GM18867 (cell line): ENCODE results near the gene CACNG4.

Source experiments
- ATAC-seq: cut with Tn5 transposase; IDR thresholded peaks from one replicate; pipeline ENCODE4 v1.9.1; 2021; ENCODE audit warnings: mild to moderate bottlenecking, moderate library complexity; ENCODE audit not compliant: unreplicated experiment

CACNG4 gene

GRCh38 chr17:67055811-67056745, 91.6 kb downstream of the CACNG4 start:
- no peak for ATAC-seq

DNA sequence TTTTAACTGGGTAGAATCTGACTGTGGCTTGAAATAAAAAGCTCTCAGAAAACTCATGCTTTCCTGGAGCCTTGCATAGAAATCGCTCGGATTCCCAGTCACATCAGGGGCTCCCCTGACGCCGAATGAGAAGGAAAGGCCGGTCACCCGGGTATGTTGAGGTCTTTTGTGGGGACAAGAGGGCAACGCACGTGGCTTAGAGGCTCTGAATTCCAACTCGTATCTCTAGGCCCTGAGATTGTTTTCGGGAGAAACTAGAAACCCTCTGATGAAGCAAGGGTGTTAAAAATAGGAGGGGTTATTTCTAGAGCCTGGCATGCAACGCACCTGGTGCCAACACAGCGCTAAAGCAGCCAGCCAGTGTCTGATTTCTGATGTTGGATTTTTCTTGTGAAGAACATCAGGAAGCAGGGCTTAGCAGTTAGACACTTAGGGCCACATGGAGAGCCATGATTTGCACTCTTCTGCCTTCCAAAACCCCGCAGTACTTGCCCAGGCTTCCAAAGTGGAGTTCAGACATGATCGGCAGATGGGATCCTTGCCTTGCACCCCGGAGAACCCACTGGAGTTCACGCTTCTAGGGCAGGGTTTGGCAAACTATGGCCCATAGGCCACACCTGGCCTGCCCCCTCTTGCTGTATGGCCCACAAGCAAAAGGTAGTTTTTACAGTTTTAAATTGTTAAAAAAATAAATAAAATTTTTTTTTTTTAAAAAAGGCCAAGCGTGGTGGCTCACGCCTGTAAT, 92.4 kb downstream of the CACNG4 start:
- ATAC-seq, result no peak

GRCh38 chr17:67058036-67058435, 93.5 kb downstream of the CACNG4 start:
- ATAC-seq, result no peak

GRCh38 chr17:67059372-67059771, 94.9 kb downstream of the CACNG4 start:
- no peak for ATAC-seq

DNA sequence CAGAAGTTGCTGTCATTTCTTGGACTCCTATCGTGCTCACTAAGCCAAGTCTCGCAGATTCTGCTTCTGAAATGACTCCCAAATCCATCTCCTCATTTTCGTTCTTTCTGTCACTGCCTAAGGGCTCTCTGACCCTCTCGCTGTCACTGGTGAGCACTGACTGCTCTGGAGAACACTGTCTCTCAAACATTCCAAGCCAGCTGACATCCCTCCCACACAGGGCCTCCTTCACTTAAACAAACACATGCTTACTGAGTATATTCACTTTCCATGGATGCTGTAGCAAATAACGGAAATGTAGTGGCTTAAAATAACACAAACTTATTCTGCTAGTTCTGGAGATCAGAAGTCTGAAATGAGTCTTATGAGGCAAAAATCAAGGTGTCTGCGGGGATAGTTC, 98.6 kb downstream of the CACNG4 start:
- no peak for ATAC-seq

DNA sequence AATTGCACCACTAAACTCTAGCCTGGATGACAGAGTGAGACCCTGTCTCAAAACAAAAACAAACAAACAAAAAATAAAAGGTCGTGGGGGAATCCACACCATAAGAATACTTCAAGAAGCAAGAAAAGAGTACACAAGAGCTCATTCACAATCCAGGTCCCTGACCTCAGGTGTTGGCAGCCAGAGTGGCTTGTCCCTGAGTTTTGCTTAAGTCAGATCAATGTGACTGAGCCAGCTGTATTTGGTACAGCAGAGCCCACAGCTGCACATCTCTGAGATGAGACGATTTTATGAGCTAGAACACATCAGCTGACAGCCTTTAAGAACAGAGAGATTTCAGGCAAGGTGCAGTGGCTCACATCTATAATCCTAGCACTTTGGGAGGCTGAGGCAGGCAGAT, 102.2 kb downstream of the CACNG4 start:
- no peak for ATAC-seq

DNA sequence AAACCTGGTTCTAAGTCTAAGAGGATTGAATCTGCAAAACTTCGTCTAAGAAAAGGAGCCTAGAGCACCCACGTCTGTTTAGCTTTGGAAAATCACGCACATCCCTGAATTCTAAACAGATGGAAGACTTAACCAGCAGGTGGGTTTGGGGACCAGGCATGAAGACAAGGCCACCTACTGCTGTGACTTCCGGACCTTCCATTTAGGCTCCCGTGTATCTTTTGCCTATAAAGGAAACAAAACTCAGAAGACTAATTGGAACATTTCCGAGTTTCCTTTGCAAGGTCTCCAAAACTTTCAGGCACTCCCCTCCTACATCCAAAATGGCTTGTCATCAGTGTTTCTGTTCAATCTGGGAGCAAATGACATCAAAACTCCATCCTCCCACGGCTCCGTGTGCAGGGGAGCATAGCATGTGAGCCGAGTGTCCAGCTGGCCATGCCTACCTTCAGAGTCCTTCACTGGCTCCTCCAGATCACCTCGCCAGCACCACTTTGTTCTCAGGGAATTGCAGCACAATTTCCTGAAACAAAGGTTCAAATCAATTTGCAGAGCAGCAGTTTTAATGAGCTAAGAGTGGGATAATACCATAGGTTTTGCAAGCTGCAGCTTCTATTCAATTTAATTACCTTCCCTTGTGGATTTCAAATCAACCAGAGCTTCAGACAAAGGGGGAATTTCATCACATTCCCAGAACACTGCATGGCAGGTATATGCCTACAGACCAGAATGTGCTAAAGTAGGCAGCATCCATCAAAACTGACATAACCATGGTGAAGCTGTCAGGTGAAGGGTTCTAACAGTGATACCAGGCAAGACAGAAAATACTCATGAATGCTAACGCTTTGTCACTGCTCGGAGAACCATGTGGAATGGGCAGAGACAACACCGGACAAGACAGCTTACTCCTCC, 103.3 kb downstream of the CACNG4 start:
- ATAC-seq, result no peak

DNA sequence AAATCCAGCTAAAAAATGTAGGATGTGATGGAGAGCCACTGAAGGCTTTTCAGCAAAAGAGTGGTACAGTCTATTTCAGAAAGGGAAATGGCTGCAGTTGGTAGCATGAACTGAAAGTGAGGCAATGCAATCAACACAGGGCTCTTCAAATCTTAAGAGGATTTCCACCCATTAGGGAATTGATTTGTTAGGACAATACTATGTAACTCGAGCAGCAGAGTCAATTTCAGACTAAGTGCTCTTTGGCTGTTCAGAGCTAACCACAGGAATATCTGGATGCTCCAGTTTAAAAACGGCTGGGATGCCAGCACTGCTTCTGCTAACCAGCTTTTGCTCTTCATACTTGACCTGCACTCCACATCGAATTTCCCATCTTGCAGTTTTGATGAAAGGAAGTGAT, 104.5 kb downstream of the CACNG4 start:
- ATAC-seq, result no peak

GRCh38 chr17:67069603-67070136, 105.2 kb downstream of the CACNG4 start:
- no peak for ATAC-seq

- ATAC-seq, result no peak
Observed at GRCh38 chr17:67071595-67071994, 107.1 kb downstream of the CACNG4 start.

GRCh38 chr17:67072885-67073284, 108.4 kb downstream of the CACNG4 start:
- no peak for ATAC-seq

DNA sequence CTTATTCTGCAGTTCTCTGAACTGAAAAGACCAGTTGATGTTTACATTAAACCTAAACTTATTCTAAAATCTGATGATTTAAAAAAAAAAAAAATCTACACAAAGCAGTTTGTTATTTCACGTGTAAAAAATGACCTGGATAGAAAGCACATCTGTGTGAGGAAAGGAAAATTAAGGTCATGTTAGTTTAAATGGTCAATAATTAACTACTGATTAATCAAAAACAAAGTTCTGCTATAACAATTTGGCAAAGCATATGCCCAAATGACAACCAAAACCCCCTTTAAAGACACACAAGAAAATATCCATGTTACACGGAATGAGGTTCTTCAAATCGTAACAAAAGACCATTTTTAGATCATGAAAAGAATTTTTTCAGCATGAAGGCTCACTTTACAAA, 110.3 kb downstream of the CACNG4 start:
- no peak for ATAC-seq

GRCh38 chr17:67076290-67076689, 111.8 kb downstream of the CACNG4 start:
- no peak for ATAC-seq

DNA sequence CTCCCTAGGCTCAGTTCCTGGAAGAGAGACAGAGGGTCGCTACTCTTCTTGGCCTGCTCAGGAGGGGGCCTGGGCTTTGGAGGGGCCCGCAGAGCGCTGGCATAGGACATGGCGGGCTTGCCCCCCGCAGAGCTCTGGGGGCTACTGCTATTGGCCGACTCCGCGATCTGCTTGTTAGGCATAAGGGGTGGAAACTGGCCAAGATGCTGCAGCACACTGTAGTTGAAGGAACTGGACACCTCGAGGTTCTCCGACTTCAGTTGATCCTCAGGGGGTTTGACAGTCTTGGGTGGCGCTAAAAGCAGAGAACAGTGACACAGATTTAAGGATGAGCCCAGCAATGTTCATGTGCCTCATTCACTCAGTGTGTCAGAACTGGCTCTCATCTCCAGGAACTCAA, 113.8 kb downstream of the CACNG4 start:
- no peak for ATAC-seq

- no peak for ATAC-seq
Observed at GRCh38 chr17:67079491-67079890, 115.0 kb downstream of the CACNG4 start.

DNA sequence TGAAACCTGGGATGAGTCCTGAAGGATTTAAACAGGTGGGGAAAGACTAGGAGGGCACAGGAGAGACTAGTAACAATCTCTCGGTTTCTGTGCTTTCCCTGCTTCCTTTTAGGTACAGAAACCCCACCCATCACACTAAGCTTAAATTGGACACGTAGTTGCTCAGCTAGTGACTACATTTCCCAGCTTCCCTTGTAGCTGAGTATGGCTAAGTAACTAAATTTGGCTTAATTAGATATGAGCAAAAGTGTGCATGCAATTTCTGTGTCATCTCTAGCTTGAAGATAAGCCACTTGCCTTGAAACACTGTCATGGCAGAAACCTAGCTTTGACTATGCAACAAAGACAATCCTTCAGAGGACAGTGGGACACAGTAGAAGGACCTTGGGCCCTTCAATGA, 116.3 kb downstream of the CACNG4 start:
- no peak for ATAC-seq

- ATAC-seq, result peak; percentile 87
Observed at GRCh38 chr17:67082107-67082506, 117.6 kb downstream of the CACNG4 start.
